PFSK-1 (cell line): ENCODE measurements around the gene MBNL1.

ENCODE experiments used
- POLR2AphosphoS5 ChIP-seq: IDR thresholded peaks from 2 replicates; pipeline ENCODE4 v1.6.1; 2012; ENCODE audit warnings: low read depth, mild to moderate bottlenecking, control low read depth, low read length, moderate library complexity
- TAF1 ChIP-seq: IDR thresholded peaks from 2 replicates; pipeline ENCODE4 v1.6.1; 2012; ENCODE audit warnings: low read length, control low read depth, borderline replicate concordance; ENCODE audit not compliant: insufficient read depth

- TF ChIP-seq POLR2AphosphoS5: no peak
- TF ChIP-seq TAF1: no peak
Observed at GRCh38 chr3:152251916-152252315, 16.8 kb upstream of the MBNL1 start.
